Lung (tissue), 12 donors: ENCODE measurements around the gene CRTAP. TPM values are rescaled to one million over a fixed set of nuclear protein-coding genes. Genes with fewer than 3 reads are reported as not detected.

Experiments
- ATAC-seq: fragments of 200-7000 bp; cut with Tn5 transposase; one replicate; pipeline ENCODE4 v1.9.1; 2020; ENCODE audit warnings: moderate number of reproducible peaks; ENCODE audit not compliant: insufficient read depth, low FRiP score
- DNase-seq, 3 donors: peaks; one replicate each; pipeline ENCODE4 v3.0.0-alpha.2; 2013 to 2017
- H3K27ac ChIP-seq, 2 donors: one replicate each; pipeline ENCODE4 v1.5.1; 2013; ENCODE audit warnings: mild to moderate bottlenecking in 2 of 2, moderate library complexity in 2 of 2, control low read depth in 1 of 2, inconsistent platforms in 1 of 2, low read depth in 1 of 2, low read length in 1 of 2
- H3K27me3 ChIP-seq, 3 donors: one replicate each; pipeline ENCODE4 v1.5.1; 2013; ENCODE audit warnings: low read length in 2 of 3; ENCODE audit not compliant: control insufficient read depth in 3 of 3, insufficient read depth in 3 of 3
- H3K36me3 ChIP-seq, 4 donors: one replicate each; pipeline ENCODE4 v1.5.1; 2013; ENCODE audit warnings: low read length in 4 of 4, mild to moderate bottlenecking in 1 of 4, moderate library complexity in 1 of 4; ENCODE audit not compliant: control insufficient read depth in 4 of 4, insufficient read depth in 4 of 4
- H3K4me1 ChIP-seq, 5 donors: one replicate each; pipeline ENCODE4 v1.5.1; 2013; ENCODE audit warnings: low read length in 5 of 5, mild to moderate bottlenecking in 2 of 5, moderate library complexity in 1 of 5; ENCODE audit not compliant: control insufficient read depth in 5 of 5, insufficient read depth in 5 of 5
- H3K4me3 ChIP-seq: one replicate; pipeline ENCODE4 v1.5.1; 2013; ENCODE audit warnings: mild to moderate bottlenecking, control low read depth, moderate library complexity
- H3K9ac ChIP-seq, 2 donors: one replicate each; pipeline ENCODE4 v1.5.1; 2013; ENCODE audit warnings: low read length in 2 of 2, control low read depth in 1 of 2; ENCODE audit not compliant: insufficient read depth in 1 of 2
- H3K9me3 ChIP-seq, 4 donors: one replicate each; pipeline ENCODE4 v1.5.1; 2013; ENCODE audit warnings: low read length in 3 of 4, mild to moderate bottlenecking in 1 of 4, moderate library complexity in 1 of 4; ENCODE audit not compliant: control insufficient read depth in 4 of 4, insufficient read depth in 3 of 4
- WGBS, 2 donors: extraction: QIAGEN DNeasy Blood & Tissue Kit; methylation state at CpG; one replicate each; pipeline ENCODE4 v1.1.7; 2013; 5-methylcytosine and 5-hydroxymethylcytosine counted together
- polyA plus RNA-seq, 2 donors: library from polyadenylated mRNA; stranded (reverse); fragments of 200-250 nt; gene quantifications; one replicate each; pipeline ENCODE4 v1.2.1, GENCODE V29; 2013
- total RNA-seq, 2 donors: library from RNA; depleted of rRNA in 1 of 2; stranded (reverse); fragments of >200 nt in 1 of 2; gene quantifications; one replicate each; pipeline ENCODE4 v1.2.1, GENCODE V29; 2014 to 2021
- TF ChIP-seq, protein P1 (sequence below): IDR thresholded peaks from 2 replicates; pipeline ENCODE4 v1.5.1; 2012; ENCODE audit warnings: mild to moderate bottlenecking; ENCODE audit errors: control extremely low read depth, extremely low read depth
- donor health status: control.
- donor health status: control.
- donor health status: Bipolar disorder and iron deficiency.
- donor health status: healthy.
- donor health status: DM: yes; HTN: yes; CAD: no.

CRTAP gene
- total and polyA plus RNA-seq, 4 donors, result 78.4 to 233 (median 143) TPM

DNA sequence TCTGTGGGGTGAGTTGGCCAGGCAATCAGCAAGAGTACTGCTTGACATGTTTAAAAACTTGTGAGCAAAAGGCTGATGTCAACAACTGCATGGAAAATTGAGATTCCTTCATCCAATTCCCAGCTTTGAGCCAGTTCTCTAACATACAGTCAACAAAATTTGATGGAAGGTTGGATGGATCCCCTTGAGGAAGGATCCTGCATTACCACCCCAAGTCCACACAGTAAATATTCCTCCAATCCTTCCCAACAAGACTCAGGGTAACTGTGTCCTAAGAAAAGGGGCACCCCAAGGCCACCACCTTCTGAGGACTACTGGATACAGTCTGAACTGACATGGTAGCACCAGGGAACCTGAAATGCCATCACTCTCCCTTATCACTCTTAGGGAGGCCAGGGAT lies 32.0 kb upstream of the CRTAP start:
- TF ChIP-seq, protein P1, sequence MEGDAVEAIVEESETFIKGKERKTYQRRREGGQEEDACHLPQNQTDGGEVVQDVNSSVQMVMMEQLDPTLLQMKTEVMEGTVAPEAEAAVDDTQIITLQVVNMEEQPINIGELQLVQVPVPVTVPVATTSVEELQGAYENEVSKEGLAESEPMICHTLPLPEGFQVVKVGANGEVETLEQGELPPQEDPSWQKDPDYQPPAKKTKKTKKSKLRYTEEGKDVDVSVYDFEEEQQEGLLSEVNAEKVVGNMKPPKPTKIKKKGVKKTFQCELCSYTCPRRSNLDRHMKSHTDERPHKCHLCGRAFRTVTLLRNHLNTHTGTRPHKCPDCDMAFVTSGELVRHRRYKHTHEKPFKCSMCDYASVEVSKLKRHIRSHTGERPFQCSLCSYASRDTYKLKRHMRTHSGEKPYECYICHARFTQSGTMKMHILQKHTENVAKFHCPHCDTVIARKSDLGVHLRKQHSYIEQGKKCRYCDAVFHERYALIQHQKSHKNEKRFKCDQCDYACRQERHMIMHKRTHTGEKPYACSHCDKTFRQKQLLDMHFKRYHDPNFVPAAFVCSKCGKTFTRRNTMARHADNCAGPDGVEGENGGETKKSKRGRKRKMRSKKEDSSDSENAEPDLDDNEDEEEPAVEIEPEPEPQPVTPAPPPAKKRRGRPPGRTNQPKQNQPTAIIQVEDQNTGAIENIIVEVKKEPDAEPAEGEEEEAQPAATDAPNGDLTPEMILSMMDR, result no peak

DNA sequence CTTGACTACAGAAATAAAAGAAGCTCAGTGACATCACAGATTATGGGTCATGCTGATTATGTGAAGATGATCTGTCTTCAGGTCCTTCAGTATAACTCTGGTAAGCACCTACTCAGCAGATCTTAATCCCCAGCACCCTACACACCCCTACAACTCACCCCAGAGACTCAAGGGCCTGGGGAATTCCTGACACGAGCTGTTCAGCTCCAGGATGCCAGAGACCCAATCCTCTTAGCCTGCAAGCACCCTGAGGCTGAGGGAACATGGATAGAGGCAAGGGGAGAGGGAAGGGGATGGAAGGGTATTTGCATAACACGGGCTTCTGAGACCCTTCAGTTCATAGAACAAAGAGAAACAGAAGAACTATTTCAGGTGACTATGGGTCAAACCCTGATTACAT lies 29.9 kb upstream of the CRTAP start:
- H3K27ac ChIP-seq, result no peak overlapping the region
- H3K9me3 ChIP-seq, result no peaks in the 10 kb centered on the region
- H3K36me3 ChIP-seq, result peaks cover 0 to 5% (median 0%) of the 10 kb centered on the region in 4 donors
- H3K4me3 ChIP-seq, result no peak overlapping the region
- H3K27me3 ChIP-seq, result no peaks in the 10 kb centered on the region
- peaks cover 0 to 10% (median 0%) of the 10 kb centered on the region in 5 donors for H3K4me1 ChIP-seq
- no peak overlapping the region for H3K9ac ChIP-seq
- DNase-seq (no peak), ATAC-seq (peak; percentile 11)
- TF ChIP-seq, protein P1, result no peak
- WGBS, 2 donors, result 56 to 78% methylated on average over 2 of the region's 2 CpGs

More for the DNA sequence above, 32.0 kb upstream of the CRTAP start:
- Histone ChIP-seq H3K4me3 (no peak overlapping the region), H3K9ac (no peak overlapping the region), H3K4me1 (peaks cover 0 to 10% (median 0%) of the 10 kb centered on the region in 5 donors), H3K9me3 (no peaks in the 10 kb centered on the region), H3K36me3 (peaks cover 0 to 5% (median 1%) of the 10 kb centered on the region in 4 donors), H3K27ac (no peak overlapping the region), H3K27me3 (no peaks in the 10 kb centered on the region)
- DNase-seq (no peak), ATAC-seq (no peak)

DNA sequence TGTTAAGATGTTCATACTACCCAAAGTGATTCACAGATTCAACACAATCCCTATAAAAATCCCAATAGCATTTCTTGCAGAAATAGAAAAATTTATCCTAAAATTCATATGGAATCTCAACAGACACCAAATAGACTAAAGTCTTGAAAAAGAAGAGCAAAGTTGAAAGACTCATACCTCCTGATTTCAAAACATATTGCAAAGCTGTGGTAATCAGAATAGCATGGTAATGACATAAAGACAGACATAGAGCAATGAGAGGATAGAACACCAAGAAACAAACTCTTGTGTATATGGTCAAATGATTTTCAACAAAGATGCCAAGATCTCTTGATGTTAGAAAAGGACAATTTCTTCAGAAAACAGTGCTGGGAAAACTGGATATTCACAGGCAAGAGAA lies 25.1 kb upstream of the CRTAP start:
- Histone ChIP-seq H3K4me1 (peaks cover 0 to 5% (median 0%) of the 10 kb centered on the region in 5 donors), H3K27ac (no peak overlapping the region), H3K27me3 (no peaks in the 10 kb centered on the region), H3K9me3 (no peaks in the 10 kb centered on the region), H3K4me3 (no peak overlapping the region), H3K36me3 (peaks cover 0 to 19% (median 14%) of the 10 kb centered on the region in 4 donors), H3K9ac (no peak overlapping the region)
- TF ChIP-seq, protein P1, result no peak
- no peak for ATAC-seq
- DNase-seq, result no peak

DNA sequence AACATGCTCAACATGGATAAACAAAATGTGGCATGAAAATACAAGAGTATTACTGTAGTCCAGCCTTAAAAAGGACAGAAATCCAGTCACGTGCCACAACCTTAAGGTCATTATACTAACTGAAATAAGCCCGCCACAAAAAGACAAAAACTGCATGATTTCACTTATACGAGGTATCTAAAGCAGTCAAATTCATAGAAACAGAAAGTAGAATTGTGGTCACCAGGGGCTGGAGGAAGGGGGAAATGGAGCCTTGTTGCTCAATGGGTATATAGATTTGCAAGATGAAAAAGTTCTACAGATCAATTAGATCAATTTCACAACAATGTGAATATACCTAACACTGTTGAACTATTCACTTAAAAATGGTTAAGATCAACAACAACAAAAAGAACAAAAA lies 24.3 kb upstream of the CRTAP start:
- ATAC-seq, result no peak
- no peak overlapping the region for H3K4me3 ChIP-seq
- H3K4me1 ChIP-seq, result peaks cover 0 to 3% (median 0%) of the 10 kb centered on the region in 5 donors
- H3K9ac ChIP-seq, result no peak overlapping the region
- no peak for DNase-seq
- peaks cover 0 to 21% (median 11%) of the 10 kb centered on the region in 4 donors for H3K36me3 ChIP-seq
- H3K9me3 ChIP-seq, result no peaks in the 10 kb centered on the region
- no peak overlapping the region for H3K27ac ChIP-seq
- H3K27me3 ChIP-seq, result no peaks in the 10 kb centered on the region
- TF ChIP-seq, protein P1, result no peak
- WGBS, 2 donors, result 25 to 55% methylated on average over 3 of the region's 3 CpGs
